Endometrial microvascular endothelial cells (primary cell): ENCODE measurements around the gene RAB3GAP1. TPM values are rescaled to one million over a fixed set of nuclear protein-coding genes. Genes with fewer than 3 reads are reported as not detected.

Source experiments
- in situ Hi-C: cut with HindIII; loops from 2 replicates; pipeline ENCODE4 v1.10.0; 2017; ENCODE audit warnings: low sequenced_read_pairs, low pct_unique_long_range_greater_than_20kb; ENCODE audit errors: inconsistent ontology term
- total RNA-seq: library from RNA; depleted of rRNA; stranded (reverse); fragments of >200 nt; gene quantifications from one replicate; pipeline ENCODE4 v1.2.3, GENCODE V29; 2015; ENCODE audit errors: inconsistent ontology term

The RAB3GAP1 gene
- total RNA-seq, 1 donor from 2014 or later = 36.6 TPM

GRCh38 chr2:135150725-135151124, 98.6 kb downstream of the RAB3GAP1 start:
- in situ Hi-C loops = no loop called here

- in situ Hi-C loops = no loop called here
Measured at GRCh38 chr2:135151615-135152014, 99.5 kb downstream of the RAB3GAP1 start.

GRCh38 chr2:135152361-135152760, 100.3 kb downstream of the RAB3GAP1 start:
- in situ Hi-C loops = no loop called here

- in situ Hi-C loops = no loop called here
Measured at GRCh38 chr2:135154962-135155361, 102.9 kb downstream of the RAB3GAP1 start.

GRCh38 chr2:135157856-135158255, 105.8 kb downstream of the RAB3GAP1 start:
- in situ Hi-C loops = no loop called here

- in situ Hi-C loops = no loop called here
Measured at GRCh38 chr2:135159191-135159590, 107.1 kb downstream of the RAB3GAP1 start.

GRCh38 chr2:135162377-135162776, 110.3 kb downstream of the RAB3GAP1 start:
- in situ Hi-C loops = no loop called here

- in situ Hi-C loops = no loop called here
Measured at GRCh38 chr2:135162786-135163185, 110.7 kb downstream of the RAB3GAP1 start.

- in situ Hi-C loops = no loop called here
Measured at GRCh38 chr2:135163306-135163705, 111.2 kb downstream of the RAB3GAP1 start.

GRCh38 chr2:135163901-135164300, 111.8 kb downstream of the RAB3GAP1 start:
- in situ Hi-C loops = no loop called here

- in situ Hi-C loops = no loop called here
Measured at GRCh38 chr2:135164431-135164830, 112.3 kb downstream of the RAB3GAP1 start.

- in situ Hi-C loops = no loop called here
Measured at GRCh38 chr2:135167273-135167672, 115.2 kb downstream of the RAB3GAP1 start.

- in situ Hi-C loops = no loop called here
Measured at GRCh38 chr2:135168204-135168856, 116.2 kb downstream of the RAB3GAP1 start.

- in situ Hi-C loops = no loop called here
Measured at GRCh38 chr2:135169900-135170753, 118.0 kb downstream of the RAB3GAP1 start.

- in situ Hi-C loops = no loop called here
Measured at GRCh38 chr2:135174049-135174809, 122.1 kb downstream of the RAB3GAP1 start.

- in situ Hi-C loops = no loop called here
Measured at GRCh38 chr2:135174810-135175093, 122.7 kb downstream of the RAB3GAP1 start.

GRCh38 chr2:135175177-135175576, 123.1 kb downstream of the RAB3GAP1 start:
- in situ Hi-C loops = no loop called here

GRCh38 chr2:135179689-135180088, 127.6 kb downstream of the RAB3GAP1 start:
- in situ Hi-C loops = no loop called here

- in situ Hi-C loops = no loop called here
Measured at GRCh38 chr2:135182190-135182589, 130.1 kb downstream of the RAB3GAP1 start.

- in situ Hi-C loops = no loop called here
Measured at GRCh38 chr2:135182601-135183000, 130.5 kb downstream of the RAB3GAP1 start.
